ENCODE data around the gene VPS13D.

Gene VPS13D

DNA sequence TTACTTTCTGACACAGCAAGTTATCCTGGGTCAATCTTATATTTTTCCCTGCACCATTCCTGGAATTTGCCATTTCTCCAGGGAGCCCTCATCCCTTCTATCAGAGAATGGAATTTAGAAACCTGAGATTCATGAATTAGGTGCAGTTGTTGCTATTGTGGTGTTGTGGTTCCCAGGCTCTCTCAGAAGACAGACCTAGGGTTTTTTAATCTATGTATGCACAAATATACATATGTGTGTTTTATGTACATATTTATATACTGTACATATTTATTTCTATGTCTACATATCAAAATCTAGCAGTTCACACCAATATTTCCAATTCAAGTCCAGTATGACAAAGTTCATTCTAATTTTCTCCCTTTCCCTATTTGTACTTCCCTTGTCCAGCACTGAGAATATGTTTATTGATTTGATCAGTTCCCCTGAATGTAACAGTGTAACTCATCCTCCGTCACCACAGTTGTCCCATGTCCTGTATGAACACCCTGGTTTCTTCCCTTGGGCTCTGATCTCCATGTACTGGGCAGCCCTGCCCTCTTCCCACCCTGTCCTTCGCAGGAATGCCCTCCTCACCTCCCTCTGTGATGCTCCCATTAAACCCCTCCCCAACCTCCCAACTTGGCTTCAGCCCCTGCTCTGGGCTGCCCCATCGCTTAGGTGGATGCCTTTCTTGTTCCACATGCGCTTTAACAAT lies 145.5 kb downstream of the VPS13D start:
- in situ Hi-C loops (cut with MboI; ENCODE audit: low sequenced_read_pairs, unreplicated experiment) = no loop called here
- TF ChIP-seq, protein P1, sequence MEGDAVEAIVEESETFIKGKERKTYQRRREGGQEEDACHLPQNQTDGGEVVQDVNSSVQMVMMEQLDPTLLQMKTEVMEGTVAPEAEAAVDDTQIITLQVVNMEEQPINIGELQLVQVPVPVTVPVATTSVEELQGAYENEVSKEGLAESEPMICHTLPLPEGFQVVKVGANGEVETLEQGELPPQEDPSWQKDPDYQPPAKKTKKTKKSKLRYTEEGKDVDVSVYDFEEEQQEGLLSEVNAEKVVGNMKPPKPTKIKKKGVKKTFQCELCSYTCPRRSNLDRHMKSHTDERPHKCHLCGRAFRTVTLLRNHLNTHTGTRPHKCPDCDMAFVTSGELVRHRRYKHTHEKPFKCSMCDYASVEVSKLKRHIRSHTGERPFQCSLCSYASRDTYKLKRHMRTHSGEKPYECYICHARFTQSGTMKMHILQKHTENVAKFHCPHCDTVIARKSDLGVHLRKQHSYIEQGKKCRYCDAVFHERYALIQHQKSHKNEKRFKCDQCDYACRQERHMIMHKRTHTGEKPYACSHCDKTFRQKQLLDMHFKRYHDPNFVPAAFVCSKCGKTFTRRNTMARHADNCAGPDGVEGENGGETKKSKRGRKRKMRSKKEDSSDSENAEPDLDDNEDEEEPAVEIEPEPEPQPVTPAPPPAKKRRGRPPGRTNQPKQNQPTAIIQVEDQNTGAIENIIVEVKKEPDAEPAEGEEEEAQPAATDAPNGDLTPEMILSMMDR (IDR thresholded peaks at IDR 0.05; ENCODE audit: borderline replicate concordance, control extremely low read depth, extremely low read depth, insufficient read depth, missing control alignments) = no peak
- no peak for DNase-seq (ENCODE audit: low spot score)

DNA sequence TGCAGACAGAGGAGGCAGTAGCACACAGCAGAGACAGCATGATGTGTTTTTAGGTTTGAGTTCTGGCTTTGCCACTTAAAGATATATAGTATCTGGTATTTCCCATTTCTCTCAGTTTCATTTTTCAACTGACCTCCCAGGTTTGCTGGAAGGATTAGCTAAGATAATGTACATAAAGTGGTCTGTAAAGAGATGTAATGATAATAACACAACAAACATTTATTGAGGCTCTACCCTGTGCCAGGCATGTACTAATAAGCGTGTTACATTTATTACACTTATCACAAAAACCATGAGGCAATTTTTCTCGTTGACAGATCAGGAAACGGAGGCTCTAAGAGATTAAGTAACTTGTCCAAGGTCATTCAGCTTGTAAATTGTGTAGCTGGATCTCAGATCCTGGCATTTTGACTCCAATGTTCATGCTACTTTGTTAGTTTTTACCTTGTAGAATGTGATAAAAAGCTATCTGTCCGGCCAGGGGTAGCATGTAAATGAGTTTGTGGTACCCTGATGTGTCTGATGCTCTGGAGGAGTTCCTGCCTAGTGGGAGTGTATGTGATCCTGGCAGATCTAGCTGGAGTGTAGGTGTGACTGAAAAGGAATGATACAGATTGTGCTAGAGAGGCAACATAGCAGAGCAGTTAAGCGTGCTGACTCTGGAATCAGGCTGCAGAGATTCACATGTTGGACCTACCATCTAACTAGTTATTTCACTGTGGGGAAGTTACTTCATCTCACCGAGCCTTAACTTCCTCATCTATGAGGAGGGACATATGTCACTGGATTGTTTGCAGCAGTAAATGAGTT lies 146.6 kb downstream of the VPS13D start:
- in situ Hi-C loops (cut with MboI; ENCODE audit: low sequenced_read_pairs, unreplicated experiment) = no loop called here
- no peak for DNase-seq (ENCODE audit: low spot score)
- TF ChIP-seq, protein P1 (IDR thresholded peaks at IDR 0.05; ENCODE audit: borderline replicate concordance, control extremely low read depth, extremely low read depth, insufficient read depth, missing control alignments) = no peak

DNA sequence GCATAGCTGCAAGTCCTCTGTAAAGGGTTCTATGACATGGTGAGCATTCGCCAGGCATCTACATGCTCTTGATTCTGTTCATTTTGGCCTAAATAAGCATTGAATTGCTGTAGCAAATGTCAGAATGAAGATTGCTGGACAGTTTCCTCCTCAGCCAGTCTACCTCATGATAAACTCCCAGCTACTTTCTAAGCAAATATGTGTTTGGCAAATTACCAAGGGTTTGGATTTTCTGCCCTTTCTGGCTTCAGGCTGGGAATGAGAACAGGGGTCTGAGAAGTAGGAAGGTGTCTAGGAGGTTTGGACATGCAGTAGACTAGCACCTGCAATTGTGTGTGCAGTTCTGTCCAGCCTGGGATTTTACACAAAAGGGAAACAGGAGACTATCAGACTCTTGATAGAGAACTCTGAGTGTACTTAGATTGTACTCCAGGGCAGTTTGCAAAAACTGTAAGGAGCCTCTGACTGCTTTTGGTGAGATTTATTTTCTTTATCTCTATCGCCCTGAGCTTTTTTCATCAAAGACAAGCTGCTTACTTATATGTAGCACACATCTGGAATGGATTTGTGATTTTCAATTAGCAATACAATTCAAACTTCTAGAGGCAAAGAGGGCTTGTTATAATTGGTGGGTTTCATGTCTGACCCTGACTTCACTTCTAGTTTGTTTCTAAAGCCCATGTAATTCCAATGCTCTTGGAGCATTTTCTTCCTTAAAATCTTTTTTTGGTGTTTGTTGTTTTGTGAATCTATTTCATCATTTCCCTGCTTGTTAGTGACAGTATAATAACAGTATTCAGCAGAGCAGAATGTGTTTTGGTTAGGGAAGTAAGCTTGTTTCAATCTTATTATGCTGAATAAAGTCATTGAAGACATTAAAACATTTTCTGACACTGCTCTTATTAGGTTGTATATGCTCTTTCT lies 150.8 kb downstream of the VPS13D start:
- TF ChIP-seq, protein P1 (IDR thresholded peaks at IDR 0.05; ENCODE audit: borderline replicate concordance, control extremely low read depth, extremely low read depth, insufficient read depth, missing control alignments) = no peak
- no peak for DNase-seq (ENCODE audit: low spot score)
- in situ Hi-C loops (cut with MboI; ENCODE audit: low sequenced_read_pairs, unreplicated experiment) = no loop called here

DNA sequence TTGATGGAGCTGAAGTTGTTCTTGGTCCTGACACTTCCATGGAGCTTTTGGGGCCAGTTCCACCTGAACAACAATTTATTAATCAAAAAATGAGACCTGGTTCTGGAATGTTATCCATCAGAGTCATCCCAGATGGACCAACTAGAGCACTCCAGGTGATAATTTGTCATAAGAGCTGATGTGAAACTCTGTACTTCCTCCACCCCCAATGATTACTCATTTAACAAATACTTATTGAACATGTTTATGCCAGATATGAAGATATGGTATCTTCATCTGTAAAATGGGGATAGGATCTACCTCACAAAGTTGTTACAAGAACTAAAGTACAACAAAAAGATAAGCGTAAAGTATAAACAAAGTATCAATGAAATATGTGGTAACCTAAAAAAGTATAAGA lies 153.2 kb downstream of the VPS13D start:
- in situ Hi-C loops (cut with MboI; ENCODE audit: low sequenced_read_pairs, unreplicated experiment) = no loop called here
- DNase-seq (ENCODE audit: low spot score) = no peak
- TF ChIP-seq, protein P1 (IDR thresholded peaks at IDR 0.05; ENCODE audit: borderline replicate concordance, control extremely low read depth, extremely low read depth, insufficient read depth, missing control alignments) = no peak

DNA sequence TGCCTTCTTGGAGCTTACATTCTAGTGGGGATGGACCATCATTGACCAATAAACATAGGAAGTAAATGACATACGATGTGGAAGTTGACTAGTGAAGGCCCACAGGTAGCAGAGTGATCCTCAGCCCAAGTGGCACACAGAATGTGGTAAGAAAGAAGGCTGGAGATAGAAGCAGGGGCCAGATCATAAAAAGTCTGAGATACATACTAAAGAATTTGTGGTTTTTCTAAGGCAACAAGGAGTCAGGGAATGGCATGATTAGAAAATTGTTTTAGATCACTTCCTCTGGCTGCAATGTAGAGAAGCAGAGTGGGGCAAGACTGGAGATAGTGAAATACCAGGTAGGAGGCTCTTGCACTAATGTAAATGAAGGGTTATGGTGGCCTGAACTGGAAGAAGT lies 154.0 kb downstream of the VPS13D start:
- DNase-seq (ENCODE audit: low spot score) = no peak
- in situ Hi-C loops (cut with MboI; ENCODE audit: low sequenced_read_pairs, unreplicated experiment) = no loop called here
- TF ChIP-seq, protein P1 (IDR thresholded peaks at IDR 0.05; ENCODE audit: borderline replicate concordance, control extremely low read depth, extremely low read depth, insufficient read depth, missing control alignments) = no peak

DNA sequence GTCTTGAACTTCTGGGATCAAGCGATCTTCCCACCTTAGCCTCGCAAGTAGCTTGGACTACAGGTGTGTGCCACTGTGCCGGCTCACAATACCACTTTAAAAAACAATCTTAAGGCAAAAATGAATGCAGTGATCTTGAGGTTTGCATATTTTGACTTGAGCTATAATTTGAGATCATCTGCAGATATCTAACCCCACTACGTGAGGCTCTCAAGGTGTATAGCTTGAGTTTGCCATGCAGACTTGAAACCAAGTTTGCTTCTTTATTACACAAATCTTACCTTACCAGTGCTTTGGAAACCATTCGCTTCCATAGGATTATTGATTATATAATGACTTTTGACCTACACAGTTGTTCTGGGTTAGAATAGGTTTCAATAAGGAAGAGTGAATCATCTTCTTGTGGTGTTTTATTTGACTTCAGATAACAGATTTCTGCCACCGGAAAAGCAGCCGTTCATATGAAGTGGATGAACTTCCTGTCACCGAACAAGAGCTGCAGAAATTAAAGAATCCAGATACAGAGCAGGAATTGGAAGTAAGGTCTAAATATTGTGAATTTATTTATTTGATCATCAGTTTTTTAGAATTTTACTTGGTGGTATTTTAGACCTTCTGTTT lies 155.1 kb downstream of the VPS13D start:
- in situ Hi-C loops (cut with MboI; ENCODE audit: low sequenced_read_pairs, unreplicated experiment) = no loop called here
- no peak for DNase-seq (ENCODE audit: low spot score)
- TF ChIP-seq, protein P1 (IDR thresholded peaks at IDR 0.05; ENCODE audit: borderline replicate concordance, control extremely low read depth, extremely low read depth, insufficient read depth, missing control alignments) = no peak

All from GM13976 (cell line).